Pancreas (tissue), 10 donors: ENCODE measurements around the gene SHC4. TPM values are rescaled to one million over a fixed set of nuclear protein-coding genes. Genes with fewer than 3 reads are reported as not detected.

Experiments used
- ATAC-seq, 4 donors: fragments of 200-7000 bp; cut with Tn5 transposase; one replicate each; pipeline versions ENCODE4 v1.8.0 to v1.9.1; 2020; ENCODE audit warnings: mild to moderate bottlenecking in 4 of 4, moderate library complexity in 4 of 4
- DNase-seq, 6 donors: peaks; one replicate each; pipeline ENCODE4 v3.0.0-alpha.2; 2020
- FAIRE-seq: peaks from 2 replicates; lab custom pipeline; 2012; peaks lifted over from hg19 to GRCh38; lab: Jason Lieb, UNC
- H3K27ac ChIP-seq, 4 donors: fragments of 200-600 bp; sonication (generic); 1 replicate in 3 of 4; 2 replicates in 1 of 4; pipeline versions ENCODE4 v1.5.0 to v1.8.0; 2020
- H3K27me3 ChIP-seq, 4 donors: fragments of 200-600 bp; one replicate each; pipeline ENCODE4 v1.8.0; 2021
- H3K36me3 ChIP-seq, 3 donors: fragments of 200-600 bp; sonication (generic) in 1 of 3; one replicate each; pipeline versions ENCODE4 v1.5.0 to v1.8.0; 2020 to 2021
- H3K4me1 ChIP-seq, 3 donors: fragments of 200-600 bp; one replicate each; pipeline ENCODE4 v1.8.0; 2021
- H3K4me3 ChIP-seq, 4 donors: fragments of 200-600 bp; sonication (generic) in 2 of 4; one replicate each; pipeline versions ENCODE4 v1.5.0 to v1.8.0; 2020 to 2021
- H3K9me3 ChIP-seq, 4 donors: fragments of 200-600 bp; one replicate each; pipeline ENCODE4 v1.8.0; 2021
- CTCF ChIP-seq, 4 donors: fragments of 200-600 bp; sonication (generic) in 3 of 4; IDR thresholded peaks; one replicate each; pipeline versions ENCODE4 v1.5.0 to v1.8.0; 2021; ENCODE audit warnings: antibody characterized with exemption in 4 of 4
- WGBS, 2 donors: extraction: QIAGEN DNeasy Blood & Tissue Kit; methylation state at CpG; one replicate each; pipeline ENCODE4 v1.1.7; 2013; 5-methylcytosine and 5-hydroxymethylcytosine counted together
- intact Hi-C, 3 donors: fragments of 100-400 bp; cut with DNase I; formaldehyde crosslinking; loops; one replicate each; pipeline versions ENCODE4 v1.11.1 to v1.14.2; 2022
- polyA plus RNA-seq, 2 donors: library from polyadenylated mRNA; stranded (reverse); fragments of 200-250 nt; gene quantifications; one replicate each; pipeline ENCODE4 v1.2.3, GENCODE V29; 2013
- total RNA-seq, 6 donors: library from RNA; stranded (reverse); fragmentation: NEBNext Ultra II Directional in 4 of 6; extraction: Animal tissue kit (Norgen Biotek cat#: 25700) in 4 of 6; gene quantifications; one replicate each; pipeline versions ENCODE4 v1.2.1 to v1.2.4, GENCODE V29; 2021 to 2023
- donor health status: healthy with polysubstance abuse.
- donor health status: DM: no; HTN: no; CAD: no; lungs with moderate emphysema.
- donor health status: DM: no; HTN: no; CAD: no.
- donor health status: control.
- donor health status: control.
- donor health status: Bipolar disorder and iron deficiency.
- donor health status: DM: yes; HTN: yes; CAD: no.
- donor health status: DM: no; HTN: no; CAD: no.
- donor health status: DM: no; HTN: no; CAD: no.
- donor health status: DM: yes; HTN: yes; CAD: no.

Gene SHC4
- total and polyA plus RNA-seq, 8 donors = 0.03 to 0.24 (median 0.17) TPM; not detected in 1

- ATAC-seq (peak in 1 of 4 donors; percentile 52), FAIRE-seq (no peak), DNase-seq (no peak)
- Histone ChIP-seq H3K27me3 (no peaks in the 10 kb centered on the region), H3K9me3 (no peaks in the 10 kb centered on the region), H3K4me3 (no peak overlapping the region), H3K4me1 (no peaks in the 10 kb centered on the region), H3K36me3 (no peaks in the 10 kb centered on the region), H3K27ac (no peak overlapping the region)
- intact Hi-C loops = no loop called here
- TF ChIP-seq CTCF (IDR thresholded peaks at IDR 0.05) = no peak
- WGBS, 2 donors = 61 to 75% methylated on average over 5 of the region's 5 CpGs
Observed at GRCh38 chr15:48924528-48925393, 39.0 kb downstream of the SHC4 start.

- H3K27me3 ChIP-seq = no peaks in the 10 kb centered on the region
- H3K4me1 ChIP-seq = no peaks in the 10 kb centered on the region
- 82 to 85% methylated on average over 2 of the region's 2 CpGs for WGBS, 2 donors
- no peak for ATAC-seq
- no peaks in the 10 kb centered on the region for H3K9me3 ChIP-seq
- H3K36me3 ChIP-seq = no peaks in the 10 kb centered on the region
- intact Hi-C loops = no loop called here
- no peak overlapping the region for H3K27ac ChIP-seq
- no peak for FAIRE-seq
- TF ChIP-seq CTCF (IDR thresholded peaks at IDR 0.05) = no peak
- DNase-seq = no peak
- H3K4me3 ChIP-seq = no peak overlapping the region
Observed at GRCh38 chr15:48922046-48922445, 41.7 kb downstream of the SHC4 start.

- FAIRE-seq (no peak), ATAC-seq (no peak), DNase-seq (no peak)
- no peaks in the 10 kb centered on the region for H3K36me3 ChIP-seq
- H3K27ac ChIP-seq = no peak overlapping the region
- H3K4me1 ChIP-seq = no peaks in the 10 kb centered on the region
- H3K4me3 ChIP-seq = no peak overlapping the region
- intact Hi-C loops = no loop called here
- TF ChIP-seq CTCF (IDR thresholded peaks at IDR 0.05) = no peak
- 56 to 79% methylated on average over 3 of the region's 3 CpGs for WGBS, 2 donors
- no peaks in the 10 kb centered on the region for H3K9me3 ChIP-seq
- no peaks in the 10 kb centered on the region for H3K27me3 ChIP-seq
Observed at GRCh38 chr15:48916721-48917120, 47.0 kb downstream of the SHC4 start.

GRCh38 chr15:48915861-48916260 lies 47.9 kb downstream of the SHC4 start:
- Histone ChIP-seq H3K36me3 (no peaks in the 10 kb centered on the region), H3K9me3 (no peaks in the 10 kb centered on the region), H3K27ac (no peak overlapping the region), H3K4me3 (no peak overlapping the region), H3K27me3 (no peaks in the 10 kb centered on the region), H3K4me1 (no peaks in the 10 kb centered on the region)
- FAIRE-seq (no peak), DNase-seq (no peak), ATAC-seq (no peak)
- TF ChIP-seq CTCF (IDR thresholded peaks at IDR 0.05) = no peak
- WGBS, 2 donors = 51 to 60% methylated on average over 3 of the region's 3 CpGs
- intact Hi-C loops = no loop called here

GRCh38 chr15:48914717-48915116 lies 49.0 kb downstream of the SHC4 start:
- intact Hi-C loops = no loop called here

More at GRCh38 chr15:48914717-48915116, 49.0 kb downstream of the SHC4 start:
- DNase-seq (no peak), ATAC-seq (no peak), FAIRE-seq (no peak)
- Histone ChIP-seq H3K27ac (no peak overlapping the region), H3K27me3 (no peaks in the 10 kb centered on the region), H3K4me3 (no peak overlapping the region), H3K4me1 (no peaks in the 10 kb centered on the region), H3K9me3 (no peaks in the 10 kb centered on the region), H3K36me3 (no peaks in the 10 kb centered on the region)
- no peak for TF ChIP-seq CTCF (IDR thresholded peaks at IDR 0.05)
- 87 to 90% methylated on average over 3 of the region's 3 CpGs for WGBS, 2 donors
